NOMO-1 (cell line): Measurements from ENCODE around the gene LCE5A.
"Not testable (repeated sequence)": the region's sequence is repeated elsewhere in the genome, so short reads cannot be mapped to it uniquely, and the experiment has no call there.

Experiments used
- DNase-seq, 2 experiments: peaks; one replicate each; lab custom pipeline; 2025; ENCODE audit not compliant: unreplicated experiment in 2 of 2; lab: John Stamatoyannopoulos, UW

The LCE5A gene

GRCh38 chr1:152515434-152515783 lies 4.8 kb downstream of the LCE5A start:
- DNase-seq = no peak

- no peak for DNase-seq
These were observed 5.5 kb downstream of the LCE5A start for GRCh38 chr1:152516082-152516481.

GRCh38 chr1:152517237-152517811 lies 6.7 kb downstream of the LCE5A start:
- DNase-seq = no peak

- peak; percentile 50 to 70 for DNase-seq
These were observed 9.2 kb downstream of the LCE5A start for GRCh38 chr1:152519851-152520250.

- no peak for DNase-seq
These were observed 10.0 kb downstream of the LCE5A start for GRCh38 chr1:152520561-152521090.

GRCh38 chr1:152525080-152525641 lies 14.6 kb downstream of the LCE5A start:
- DNase-seq = no peak

GRCh38 chr1:152533327-152533938 lies 22.8 kb downstream of the LCE5A start:
- DNase-seq = peak in 1 of 2 experiments; percentile 4

- DNase-seq = no peak
These were observed 25.2 kb downstream of the LCE5A start for GRCh38 chr1:152535774-152536173.

- no peak for DNase-seq
These were observed 26.9 kb downstream of the LCE5A start for GRCh38 chr1:152537496-152537895.

- DNase-seq = no peak
These were observed 29.3 kb downstream of the LCE5A start for GRCh38 chr1:152539901-152540300.

- DNase-seq = no peak
These were observed 33.2 kb downstream of the LCE5A start for GRCh38 chr1:152543820-152544219.

GRCh38 chr1:152546704-152547103 lies 36.1 kb downstream of the LCE5A start:
- no peak for DNase-seq

GRCh38 chr1:152548358-152548757 lies 37.8 kb downstream of the LCE5A start:
- DNase-seq = not testable (repeated sequence)
